ENCODE results near the gene PASK.

The PASK gene

DNA sequence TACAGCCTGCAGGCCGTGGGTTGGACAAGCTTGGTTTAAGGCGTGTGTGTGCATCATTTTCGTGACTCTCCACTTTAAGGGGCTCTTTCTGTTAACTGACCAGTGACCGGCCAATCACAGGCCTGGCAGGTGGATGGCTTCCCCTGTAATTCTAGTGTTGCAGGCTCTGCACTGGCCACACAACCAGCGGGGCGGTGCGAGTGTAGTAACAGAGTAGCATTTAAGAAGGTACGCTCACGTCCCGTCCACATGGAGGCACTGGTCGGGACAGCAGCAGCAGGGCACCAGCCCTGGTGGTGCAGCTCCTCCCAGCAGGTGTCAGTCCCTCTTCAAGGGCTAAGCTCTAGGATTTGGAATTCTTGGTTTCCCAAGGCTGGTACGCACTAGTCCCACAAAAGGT lies 31.2 kb upstream of the PASK start:
- no peak for DNase-seq (ENCODE audit: low read depth)

- DNase-seq (ENCODE audit: low read depth) = no peak
Measured at GRCh38 chr2:241179899-241180298, 30.6 kb upstream of the PASK start.

- no peak for DNase-seq (ENCODE audit: low read depth)
Measured at GRCh38 chr2:241178961-241179360, 29.7 kb upstream of the PASK start.

GRCh38 chr2:241177526-241178334 lies 28.5 kb upstream of the PASK start:
- no peak for DNase-seq (ENCODE audit: low read depth)

DNA sequence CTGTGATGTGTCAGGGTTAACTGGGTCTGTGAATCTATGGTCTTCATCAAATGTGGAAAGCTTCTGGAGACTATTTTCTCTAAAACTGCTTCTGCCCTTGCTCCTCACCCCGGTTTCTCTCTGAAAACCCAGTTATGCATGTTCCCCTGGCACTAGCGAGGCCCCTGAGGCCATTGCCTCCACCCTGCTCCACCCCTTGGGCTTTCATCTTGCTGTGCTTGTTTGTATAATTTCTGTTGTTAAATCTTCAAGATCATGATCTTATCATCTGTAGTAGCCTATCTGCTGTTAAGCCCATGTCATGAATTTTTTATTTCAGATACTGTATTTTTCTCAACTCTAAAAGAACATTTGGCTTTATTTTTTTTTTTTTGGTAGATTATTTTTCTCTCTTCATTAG lies 24.3 kb upstream of the PASK start:
- DNase-seq (ENCODE audit: low read depth) = no peak

- no peak for DNase-seq (ENCODE audit: low read depth)
Measured at GRCh38 chr2:241168366-241168765, 19.1 kb upstream of the PASK start.

DNA sequence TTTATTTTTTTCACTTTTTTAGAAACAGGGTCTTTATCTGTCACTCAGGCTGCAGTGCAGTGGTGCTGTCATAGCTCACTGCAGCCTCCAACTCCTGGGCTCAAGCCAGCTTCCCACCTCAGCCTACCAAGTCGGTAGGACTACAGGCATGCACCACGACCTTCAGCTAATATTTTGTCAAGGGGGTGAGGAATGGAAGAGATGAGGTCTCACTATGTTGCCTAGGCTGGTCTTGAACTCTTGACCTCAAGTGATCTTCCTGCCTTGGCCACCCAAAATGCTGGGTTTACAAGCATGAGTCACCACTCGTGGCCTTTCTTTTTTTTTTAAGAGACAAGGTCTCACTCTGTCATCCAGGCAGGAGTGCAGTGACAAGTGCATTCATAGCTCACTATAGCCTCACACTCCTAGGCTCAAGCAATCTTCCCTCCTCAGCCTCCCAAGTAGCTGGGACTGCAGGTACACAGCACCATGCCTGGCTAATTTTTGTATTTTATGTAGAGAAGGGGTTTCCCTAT lies 14.4 kb upstream of the PASK start:
- DNase-seq (ENCODE audit: low read depth) = no peak

DNA sequence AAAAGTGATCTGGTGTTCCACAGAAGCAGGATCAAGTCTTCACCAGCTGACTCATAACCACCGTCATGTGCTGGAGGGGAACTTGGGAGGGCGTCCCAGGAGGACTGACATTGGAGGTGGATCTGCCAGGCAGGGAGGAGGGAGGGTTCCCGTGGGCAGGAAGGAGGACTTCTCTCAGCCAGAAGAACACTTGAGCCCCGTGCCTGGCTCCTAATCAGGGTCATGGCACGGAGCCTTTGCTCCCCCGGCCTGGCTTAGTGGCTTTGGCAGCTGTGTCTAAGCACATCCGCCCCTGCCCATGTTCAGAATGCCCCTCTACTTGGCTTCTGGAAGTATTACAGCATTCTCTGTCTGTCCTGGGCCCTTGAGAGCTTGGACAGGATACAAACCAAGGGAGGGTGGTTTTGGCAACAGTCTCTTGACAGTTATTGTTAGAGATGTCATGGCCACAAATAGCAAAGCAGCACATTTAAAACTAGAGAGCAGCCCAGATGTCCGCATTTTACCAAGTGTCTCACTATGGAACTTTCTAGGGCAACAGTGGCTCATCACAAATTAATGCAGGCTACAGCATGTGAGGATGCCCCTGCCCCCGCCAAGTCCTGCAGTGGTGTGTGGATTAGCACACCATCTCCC lies 12.5 kb upstream of the PASK start:
- DNase-seq (ENCODE audit: low read depth) = no peak

- DNase-seq (ENCODE audit: low read depth) = no peak
Measured at GRCh38 chr2:241160318-241160717, 11.0 kb upstream of the PASK start.

DNA sequence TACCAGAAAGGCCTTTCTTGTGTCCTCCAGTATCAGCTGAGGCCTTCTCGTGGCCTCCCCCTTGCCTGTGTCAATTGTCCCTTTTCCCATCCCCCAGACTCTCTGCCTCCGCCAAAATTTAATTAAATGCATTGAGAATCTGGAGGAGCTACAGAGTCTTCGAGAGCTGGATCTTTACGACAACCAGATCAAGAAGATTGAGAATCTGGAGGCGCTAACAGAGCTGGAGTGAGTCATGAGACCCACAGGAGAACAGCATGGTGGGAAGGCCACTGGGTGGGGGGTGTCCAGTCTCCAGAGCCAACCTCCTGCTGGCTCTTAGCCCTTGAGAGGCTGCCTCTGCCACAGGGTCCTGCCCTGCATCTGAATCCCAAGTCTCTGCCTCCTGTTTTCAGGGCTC lies 9.8 kb upstream of the PASK start:
- DNase-seq (ENCODE audit: low read depth) = no peak

- no peak for DNase-seq (ENCODE audit: low read depth)
Measured at GRCh38 chr2:241158546-241158900, 9.3 kb upstream of the PASK start.

GRCh38 chr2:241157841-241158545 lies 8.7 kb upstream of the PASK start:
- no peak for DNase-seq (ENCODE audit: low read depth)

DNA sequence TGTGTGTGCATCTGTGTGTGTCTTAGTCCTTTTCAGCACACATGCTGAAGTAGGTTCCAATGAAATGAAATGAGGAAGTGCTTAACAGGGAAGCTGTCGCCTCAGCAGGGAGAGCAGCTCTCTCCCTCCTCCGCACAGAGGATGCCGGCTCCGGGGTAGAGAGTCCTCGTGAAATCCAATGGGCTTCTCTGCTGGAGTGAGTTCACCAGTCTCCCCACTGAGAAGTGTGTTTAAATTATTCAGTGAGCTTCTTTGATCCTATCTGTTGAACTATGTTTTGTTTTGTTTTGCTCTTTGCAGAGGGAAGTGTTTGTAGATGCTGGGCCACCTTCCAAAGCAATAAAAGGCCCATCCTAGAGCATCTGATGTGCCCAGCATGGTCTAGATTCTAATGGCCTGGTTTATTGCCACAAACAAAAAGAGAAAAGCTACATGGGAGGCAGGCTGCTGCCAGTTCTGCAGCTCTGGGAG lies 7.7 kb upstream of the PASK start:
- no peak for DNase-seq (ENCODE audit: low read depth)

DNA sequence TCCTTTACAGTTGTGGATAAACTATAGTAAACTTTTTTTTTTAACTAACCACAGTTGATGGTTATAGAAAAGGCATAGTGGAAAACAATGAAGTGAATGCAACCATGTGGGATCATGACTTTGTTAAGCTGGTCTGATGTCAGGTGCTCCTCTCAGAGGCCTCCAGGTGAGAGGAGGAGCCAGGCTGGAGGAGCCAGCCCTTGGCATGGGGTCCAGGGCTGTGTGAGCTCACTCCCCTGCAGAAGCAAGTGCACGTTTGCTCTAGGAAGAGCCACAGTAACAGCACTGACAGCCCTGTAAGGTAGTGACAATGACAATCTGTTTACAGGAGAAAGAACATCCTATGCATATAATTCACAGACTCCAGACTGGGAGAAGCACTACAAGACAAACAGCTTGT lies 6.7 kb upstream of the PASK start:
- DNase-seq (ENCODE audit: low read depth) = no peak

- no peak for DNase-seq (ENCODE audit: low read depth)
Measured at GRCh38 chr2:241154915-241155314, 5.6 kb upstream of the PASK start.

DNA sequence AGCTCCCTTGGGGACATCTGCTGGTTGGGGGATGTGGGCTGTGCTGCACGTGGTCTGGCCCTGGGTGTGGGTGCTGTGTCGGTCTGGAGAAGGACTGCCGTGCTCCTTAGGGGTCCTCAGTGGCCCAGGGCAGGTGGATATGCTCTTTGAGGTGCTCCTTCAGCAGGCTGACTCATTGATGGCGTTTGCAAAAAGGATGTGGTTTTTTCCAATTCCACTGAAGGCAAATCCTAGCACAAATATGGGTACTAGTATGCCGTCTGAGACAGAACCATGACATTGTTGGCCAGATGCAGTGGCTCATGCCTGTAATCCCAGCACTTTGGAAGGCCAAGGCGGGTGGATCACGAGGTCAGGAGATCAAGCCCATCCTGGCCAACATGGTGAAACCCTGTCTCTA lies 4.3 kb upstream of the PASK start:
- no peak for DNase-seq (ENCODE audit: low read depth)

DNA sequence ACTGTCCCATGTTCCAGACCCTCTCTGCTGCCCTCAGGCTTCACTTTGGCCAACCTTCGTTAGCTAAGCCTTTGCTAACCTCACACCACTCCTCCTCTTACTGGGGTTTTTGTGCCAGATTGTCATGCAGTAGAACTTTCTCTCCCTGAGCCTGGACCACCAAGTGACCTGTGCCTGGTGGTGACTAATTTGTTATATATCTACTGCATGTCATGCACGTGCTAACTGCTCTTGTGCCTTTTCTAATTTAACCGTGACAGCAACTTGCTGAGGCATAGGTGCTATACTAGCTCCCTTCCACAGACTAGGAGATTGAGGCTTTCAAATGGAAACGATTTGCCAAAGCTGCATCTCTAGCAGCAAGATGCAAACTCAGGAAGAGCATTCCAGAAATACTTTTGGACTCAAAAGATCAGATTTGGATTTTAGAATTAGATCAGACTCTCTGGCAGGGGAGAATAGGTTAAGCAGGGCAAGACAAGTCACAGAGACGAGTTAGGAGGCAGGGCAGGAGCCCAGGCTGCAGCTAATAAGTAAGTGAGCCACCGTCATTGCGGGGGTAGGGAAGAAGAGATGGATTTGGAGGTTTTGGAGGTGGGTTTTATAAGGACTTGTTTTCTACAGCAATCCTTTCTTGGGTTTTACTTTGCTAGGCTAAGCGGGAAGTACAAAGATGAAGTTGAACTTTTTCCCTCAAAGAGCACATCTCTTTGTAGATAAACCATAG lies 2.8 kb upstream of the PASK start:
- DNase-seq (ENCODE audit: low read depth) = no peak

DNA sequence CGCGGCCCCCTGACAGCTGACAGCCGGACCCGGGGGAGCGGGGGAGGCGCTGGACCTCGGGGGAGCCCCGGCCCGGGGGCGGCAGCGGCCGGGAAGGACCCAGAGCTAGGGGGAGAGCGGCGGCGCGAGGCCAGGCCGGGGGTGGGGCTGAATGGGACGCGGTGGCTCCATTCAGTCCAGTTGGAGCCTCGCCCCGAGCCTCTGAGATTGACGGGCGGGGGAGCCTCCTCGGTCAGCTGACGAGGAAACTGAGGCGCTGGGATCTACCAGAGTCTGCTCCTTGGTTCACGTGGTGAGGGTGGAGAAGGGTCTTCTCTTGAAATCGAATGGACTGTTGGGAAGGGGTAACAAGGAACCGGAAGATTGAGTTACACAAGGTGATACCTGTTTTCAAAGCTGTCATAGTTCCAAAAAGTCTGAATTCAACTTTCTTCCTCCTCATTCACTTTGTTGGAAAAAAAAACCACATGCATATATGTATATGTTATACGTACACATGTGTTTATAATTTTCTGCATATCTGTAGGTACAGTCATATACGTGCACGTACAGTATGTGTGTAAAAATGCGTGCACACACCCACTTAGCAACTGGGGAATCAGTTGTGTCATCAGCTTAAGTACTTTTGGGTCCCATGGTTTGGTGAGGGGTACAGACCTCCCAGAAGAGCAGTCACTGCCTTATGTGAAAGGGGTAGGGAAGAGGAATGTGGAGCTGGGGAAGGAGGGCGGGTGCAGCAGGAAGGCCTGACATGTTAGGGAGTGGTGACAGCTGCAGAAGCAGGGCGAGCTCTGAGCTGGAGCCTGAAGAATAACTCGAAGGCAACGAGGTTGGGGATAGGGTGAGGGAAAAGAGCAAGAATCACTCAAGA lies 1.6 kb upstream of the PASK start:
- no peak for DNase-seq (ENCODE audit: low read depth)

- peak; percentile 86 for DNase-seq (ENCODE audit: low read depth)
Measured at GRCh38 chr2:241149925-241150659, 820 bp upstream of the PASK start, which contains the start of gene PPP1R7. Gene PPP1R7, plus strand, starts transcription at chr2:241150467. Its CDS starts 29 bp downstream, at chr2:241150496.

DNA sequence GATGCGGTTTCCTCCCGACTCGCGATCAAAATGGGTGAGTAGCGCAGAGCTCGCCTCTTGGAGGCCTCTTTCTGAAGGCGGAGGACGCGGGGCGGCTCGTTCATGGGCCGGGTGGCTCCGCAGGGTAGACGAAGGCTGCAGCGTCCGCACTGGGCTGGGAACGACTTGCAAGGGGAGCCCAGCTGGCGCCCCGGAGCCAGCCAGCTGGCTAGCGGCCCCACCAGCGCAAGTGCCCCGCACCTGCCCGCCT lies 328 bp upstream of the PASK start:
- DNase-seq (ENCODE audit: low read depth) = no peak

DNA sequence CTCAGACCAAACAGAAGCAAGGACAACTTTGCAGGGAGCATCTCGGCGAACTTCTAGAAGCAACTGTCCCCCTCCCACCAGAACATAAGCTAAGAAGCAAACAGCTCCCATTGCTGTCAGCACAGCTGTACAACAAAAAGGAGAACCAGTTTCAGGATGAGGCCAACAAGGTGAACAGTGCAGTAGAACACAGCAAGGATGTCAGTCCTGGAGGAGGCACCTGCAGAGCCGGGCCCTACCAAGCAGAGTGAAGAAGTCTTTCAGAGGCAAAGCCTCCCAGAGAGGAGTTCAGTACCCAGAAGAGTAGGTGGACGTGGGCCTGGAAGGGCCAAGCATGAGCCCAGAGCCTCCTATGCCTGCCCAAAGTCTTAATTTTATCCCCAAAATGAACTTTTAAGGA lies 1.0 kb downstream of the PASK start:
- no peak for DNase-seq (ENCODE audit: low read depth)
